Testis (tissue), 3 donors: ENCODE data around the gene TMEFF1. TPM values are rescaled to one million over a fixed set of nuclear protein-coding genes. Genes with fewer than 3 reads are reported as not detected.

ENCODE experiments used
- DNase-seq: peaks from one replicate; pipeline ENCODE4 v3.0.0-alpha.2; 2019
- H3K27ac ChIP-seq, 2 donors: fragments of 200-600 bp; sonication (generic); one replicate each; pipeline ENCODE4 v1.5.1; 2019
- H3K27me3 ChIP-seq: fragments of 200-600 bp; sonication (generic); one replicate; pipeline ENCODE4 v1.5.1; 2019
- H3K36me3 ChIP-seq: fragments of 200-600 bp; sonication (generic); one replicate; pipeline ENCODE4 v1.5.1; 2017; ENCODE audit warnings: low read depth; ENCODE audit errors: missing control alignments
- H3K4me1 ChIP-seq: fragments of 200-600 bp; sonication (generic); one replicate; pipeline ENCODE4 v1.5.1; 2019
- H3K4me3 ChIP-seq, 2 donors: fragments of 200-600 bp; sonication (generic); one replicate each; pipeline ENCODE4 v1.5.1; 2017 to 2019
- H3K9me3 ChIP-seq: fragments of 200-600 bp; sonication (generic); one replicate; pipeline ENCODE4 v1.5.1; 2017
- POLR2A ChIP-seq: fragments of 450-650 bp; IDR thresholded peaks from one replicate; pipeline ENCODE4 v1.6.1; 2017; ENCODE audit warnings: antibody characterized with exemption, mild to moderate bottlenecking, moderate library complexity
- WGBS, 2 donors: methylation state at CpG; one replicate each; pipeline ENCODE4 v1.1.5; 2018; 5-methylcytosine and 5-hydroxymethylcytosine counted together
- intact Hi-C: fragments of 100-400 bp; cut with DNase I; formaldehyde crosslinking; loops from one replicate; pipeline ENCODE4 v1.15.1; 2023; ENCODE audit warnings: low total_unique reads
- polyA plus RNA-seq: library from polyadenylated mRNA; stranded (reverse); fragments of 350-450 nt; fragmentation: Illumina TruSeq; extraction: RNeasy Lipid Tissue Mini Kit (QIAGEN cat#74804); gene quantifications from one replicate; pipeline ENCODE4 v1.2.3, GENCODE V29; 2014; ENCODE audit warnings: low read depth, low replicate concordance; ENCODE audit not compliant: insufficient read depth
- total RNA-seq, 2 donors: library from RNA; depleted of rRNA; stranded (reverse); fragments of >200 nt; gene quantifications; one replicate each; pipeline ENCODE4 v1.2.3, GENCODE V29; 2016
- TF ChIP-seq, protein P1 (sequence below), 3 experiments: fragments of 450-650 bp in 2 of 3; fragments of 200-600 bp in 1 of 3; sonication (generic) in 1 of 3; IDR thresholded peaks; one replicate each; pipeline ENCODE4 v1.5.1; 2016 to 2019; ENCODE audit warnings: antibody characterized with exemption in 3 of 3, mild to moderate bottlenecking in 2 of 3, moderate library complexity in 1 of 3

Gene TMEFF1
- total and polyA plus RNA-seq, 3 donors from 2014 or later = 2.3 to 8.7 (median 5.9) TPM

DNA sequence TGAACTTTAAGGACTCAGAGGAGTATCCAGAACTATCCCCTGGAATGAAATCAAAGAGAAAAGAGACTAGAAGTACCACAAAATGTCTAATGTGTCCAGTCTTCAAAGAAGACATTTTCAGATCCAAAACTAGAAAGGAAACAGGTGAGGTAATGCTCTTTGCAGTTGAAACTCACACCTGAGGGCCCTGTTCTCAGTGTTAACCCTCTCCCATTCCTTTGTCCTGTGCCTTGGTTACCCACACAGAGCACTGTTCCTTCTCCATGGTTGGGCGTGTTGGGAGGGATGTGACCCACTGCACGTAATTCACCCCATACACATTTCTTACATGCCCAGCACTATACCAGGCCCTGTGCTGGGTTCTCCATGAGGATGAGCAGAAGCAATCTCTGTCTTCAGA, 24.7 kb upstream of the TMEFF1 start:
- intact Hi-C loops = no loop called here
- H3K4me1 ChIP-seq = no peaks in the 10 kb centered on the region
- 89 to 92% methylated on average over 2 of the region's 2 CpGs for WGBS, 2 donors
- TF ChIP-seq POLR2A = no peak
- TF ChIP-seq, protein P1, sequence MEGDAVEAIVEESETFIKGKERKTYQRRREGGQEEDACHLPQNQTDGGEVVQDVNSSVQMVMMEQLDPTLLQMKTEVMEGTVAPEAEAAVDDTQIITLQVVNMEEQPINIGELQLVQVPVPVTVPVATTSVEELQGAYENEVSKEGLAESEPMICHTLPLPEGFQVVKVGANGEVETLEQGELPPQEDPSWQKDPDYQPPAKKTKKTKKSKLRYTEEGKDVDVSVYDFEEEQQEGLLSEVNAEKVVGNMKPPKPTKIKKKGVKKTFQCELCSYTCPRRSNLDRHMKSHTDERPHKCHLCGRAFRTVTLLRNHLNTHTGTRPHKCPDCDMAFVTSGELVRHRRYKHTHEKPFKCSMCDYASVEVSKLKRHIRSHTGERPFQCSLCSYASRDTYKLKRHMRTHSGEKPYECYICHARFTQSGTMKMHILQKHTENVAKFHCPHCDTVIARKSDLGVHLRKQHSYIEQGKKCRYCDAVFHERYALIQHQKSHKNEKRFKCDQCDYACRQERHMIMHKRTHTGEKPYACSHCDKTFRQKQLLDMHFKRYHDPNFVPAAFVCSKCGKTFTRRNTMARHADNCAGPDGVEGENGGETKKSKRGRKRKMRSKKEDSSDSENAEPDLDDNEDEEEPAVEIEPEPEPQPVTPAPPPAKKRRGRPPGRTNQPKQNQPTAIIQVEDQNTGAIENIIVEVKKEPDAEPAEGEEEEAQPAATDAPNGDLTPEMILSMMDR (IDR thresholded peaks at IDR 0.05) = no peak
- H3K27ac ChIP-seq = no peak overlapping the region
- no peak overlapping the region for H3K4me3 ChIP-seq
- no peak for DNase-seq
- H3K27me3 ChIP-seq = no peaks in the 10 kb centered on the region
- H3K9me3 ChIP-seq = no peaks in the 10 kb centered on the region
- no peaks in the 10 kb centered on the region for H3K36me3 ChIP-seq

DNA sequence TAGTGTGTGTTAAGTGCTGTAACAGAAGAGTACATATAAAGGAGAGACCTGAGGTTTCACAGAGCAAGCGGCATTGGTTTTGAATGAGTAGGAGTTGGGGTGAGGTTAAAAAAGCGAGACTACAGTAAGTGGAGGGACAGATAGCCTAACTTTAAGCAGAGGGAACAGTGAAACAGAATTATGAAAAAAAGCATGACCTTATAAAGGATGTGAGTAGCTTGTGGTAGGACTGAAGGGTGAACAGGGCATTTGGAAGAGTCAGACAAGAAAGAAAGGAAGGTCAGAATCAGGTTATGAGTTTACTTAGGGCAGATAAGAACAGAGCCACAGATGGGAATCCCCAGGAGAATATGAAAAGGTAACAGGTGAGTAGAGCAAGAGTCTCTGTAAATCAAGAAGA, 23.5 kb upstream of the TMEFF1 start:
- TF ChIP-seq, protein P1 (IDR thresholded peaks at IDR 0.05) = no peak
- TF ChIP-seq POLR2A = no peak
- DNase-seq = no peak
- intact Hi-C loops = no loop called here
- H3K4me3 ChIP-seq = no peak overlapping the region
- H3K36me3 ChIP-seq = no peaks in the 10 kb centered on the region
- H3K9me3 ChIP-seq = no peaks in the 10 kb centered on the region
- no peaks in the 10 kb centered on the region for H3K27me3 ChIP-seq
- no peak overlapping the region for H3K27ac ChIP-seq
- 96 to 98% methylated on average over 2 of the region's 2 CpGs for WGBS, 2 donors
- no peaks in the 10 kb centered on the region for H3K4me1 ChIP-seq

DNA sequence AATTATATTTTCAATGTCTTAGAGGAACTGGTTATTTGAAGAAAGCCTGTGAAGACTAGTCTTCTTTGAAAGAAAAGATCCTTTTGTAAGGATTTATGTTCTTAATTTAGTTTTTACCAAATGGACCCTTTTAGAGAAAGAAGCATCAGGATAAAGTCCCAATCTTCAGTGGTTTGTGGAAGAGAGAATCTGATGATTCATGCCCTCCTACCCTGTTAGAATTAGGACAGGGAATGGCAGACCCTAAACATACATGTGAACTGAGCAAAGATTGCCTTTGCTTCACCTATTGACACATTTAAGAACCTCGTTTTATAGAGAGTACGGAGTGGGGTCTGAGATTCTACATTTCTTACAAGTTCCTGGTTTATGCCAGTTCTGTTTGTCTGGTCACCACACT, 20.1 kb upstream of the TMEFF1 start:
- WGBS, 2 donors = 92 to 94% methylated on average over 2 of the region's 2 CpGs
- Histone ChIP-seq H3K4me3 (no peak overlapping the region), H3K27ac (no peak overlapping the region), H3K27me3 (no peaks in the 10 kb centered on the region), H3K4me1 (no peaks in the 10 kb centered on the region), H3K36me3 (no peaks in the 10 kb centered on the region), H3K9me3 (no peaks in the 10 kb centered on the region)
- intact Hi-C loops = no loop called here
- DNase-seq = no peak
- no peak for TF ChIP-seq POLR2A
- TF ChIP-seq, protein P1 (IDR thresholded peaks at IDR 0.05) = no peak

DNA sequence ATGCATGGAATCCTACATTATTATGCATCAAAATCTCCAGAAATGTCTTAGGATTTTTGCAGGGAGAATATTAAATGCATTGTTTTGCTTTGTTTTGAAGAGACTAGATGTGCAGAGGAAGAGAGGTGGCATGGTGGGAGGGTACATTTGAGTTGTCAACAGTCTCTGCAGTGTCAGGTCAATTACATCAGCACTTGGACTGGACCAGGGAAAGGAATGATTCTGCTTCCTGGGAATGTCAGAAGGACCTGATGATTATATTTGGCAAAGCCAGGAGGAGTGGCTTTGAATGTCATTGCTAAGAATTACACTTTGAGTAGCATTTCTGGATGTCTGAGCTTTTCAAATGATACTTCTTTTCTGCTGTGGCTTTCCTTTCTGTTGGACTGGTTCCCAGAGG, 17.5 kb upstream of the TMEFF1 start:
- H3K9me3 ChIP-seq = no peaks in the 10 kb centered on the region
- no peak for DNase-seq
- H3K27ac ChIP-seq = no peak overlapping the region
- intact Hi-C loops = no loop called here
- no peaks in the 10 kb centered on the region for H3K4me1 ChIP-seq
- no peaks in the 10 kb centered on the region for H3K36me3 ChIP-seq
- TF ChIP-seq, protein P1 (IDR thresholded peaks at IDR 0.05) = no peak
- no peak for TF ChIP-seq POLR2A
- H3K4me3 ChIP-seq = no peak overlapping the region
- no peaks in the 10 kb centered on the region for H3K27me3 ChIP-seq

DNA sequence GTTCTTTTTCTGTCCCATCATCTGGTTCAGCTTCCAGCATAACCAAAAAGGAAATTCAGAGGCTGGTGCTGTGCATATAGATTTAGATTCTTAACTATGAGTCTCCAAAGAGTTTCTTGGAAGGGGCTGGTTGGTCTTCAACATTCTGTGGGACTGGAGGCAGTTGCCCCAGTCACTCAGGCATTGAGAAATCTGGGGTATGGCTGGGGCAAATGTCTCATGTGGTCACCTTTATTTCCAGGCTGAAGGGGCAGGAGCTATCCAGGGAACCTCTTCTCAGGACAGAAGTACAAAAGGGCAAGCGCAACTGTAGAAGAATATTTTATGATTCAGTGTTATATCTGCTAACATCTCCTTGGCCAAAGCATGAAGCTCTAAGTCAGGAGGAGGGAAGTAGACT, 15.4 kb upstream of the TMEFF1 start:
- intact Hi-C loops = no loop called here
- H3K27me3 ChIP-seq = no peaks in the 10 kb centered on the region
- no peak for DNase-seq
- H3K4me3 ChIP-seq = no peak overlapping the region
- no peak for TF ChIP-seq POLR2A
- TF ChIP-seq, protein P1 (IDR thresholded peaks at IDR 0.05) = no peak
- no peaks in the 10 kb centered on the region for H3K9me3 ChIP-seq
- H3K36me3 ChIP-seq = no peaks in the 10 kb centered on the region
- H3K4me1 ChIP-seq = no peaks in the 10 kb centered on the region
- WGBS, 2 donors = 97 to 100% methylated on average over 1 of the region's 1 CpG
- no peak overlapping the region for H3K27ac ChIP-seq
